DLD1 (cell line): Measurements from ENCODE around the gene ZFYVE26.
"Not testable (repeated sequence)": the region's sequence is repeated elsewhere in the genome, so short reads cannot be mapped to it uniquely, and the experiment has no call there.

Experiments used
- in situ Hi-C: cut with HindIII; loops from 2 replicates; pipeline ENCODE4 v1.10.0; 2017; ENCODE audit warnings: low sequenced_read_pairs

Gene ZFYVE26

GRCh38 chr14:67759916-67760315 is 56.5 kb downstream of the ZFYVE26 start:
- in situ Hi-C loops = no loop called here

GRCh38 chr14:67757175-67757574 is 59.2 kb downstream of the ZFYVE26 start:
- in situ Hi-C loops = no loop called here

- in situ Hi-C loops = no loop called here
Measured at GRCh38 chr14:67756496-67756895, 59.9 kb downstream of the ZFYVE26 start.

- in situ Hi-C loops = no loop called here
Measured at GRCh38 chr14:67749341-67750084, 66.9 kb downstream of the ZFYVE26 start.

GRCh38 chr14:67748312-67748711 is 68.1 kb downstream of the ZFYVE26 start:
- in situ Hi-C loops = no loop called here

- in situ Hi-C loops = no loop called here
Measured at GRCh38 chr14:67746927-67747326, 69.5 kb downstream of the ZFYVE26 start.

GRCh38 chr14:67744046-67744445 is 72.3 kb downstream of the ZFYVE26 start:
- in situ Hi-C loops = no loop called here

GRCh38 chr14:67738740-67739504 is 77.5 kb downstream of the ZFYVE26 start:
- in situ Hi-C loops = no loop called here

- in situ Hi-C loops = no loop called here
Measured at GRCh38 chr14:67736771-67737170, 79.6 kb downstream of the ZFYVE26 start.

- in situ Hi-C loops = no loop called here
Measured at GRCh38 chr14:67735336-67736147, 80.8 kb downstream of the ZFYVE26 start.

- in situ Hi-C loops = no loop called here
Measured at GRCh38 chr14:67734675-67735074, 81.7 kb downstream of the ZFYVE26 start.

- in situ Hi-C loops = no loop called here
Measured at GRCh38 chr14:67733616-67734015, 82.8 kb downstream of the ZFYVE26 start.

GRCh38 chr14:67729072-67729885 is 87.1 kb downstream of the ZFYVE26 start:
- in situ Hi-C loops = no loop called here

GRCh38 chr14:67728258-67728657 is 88.1 kb downstream of the ZFYVE26 start:
- in situ Hi-C loops = no loop called here

- in situ Hi-C loops = no loop called here
Measured at GRCh38 chr14:67727361-67727760, 89.0 kb downstream of the ZFYVE26 start.

GRCh38 chr14:67725171-67725570 is 91.2 kb downstream of the ZFYVE26 start:
- in situ Hi-C loops = no loop called here

GRCh38 chr14:67722293-67722692 is 94.1 kb downstream of the ZFYVE26 start:
- in situ Hi-C loops = no loop called here

- in situ Hi-C loops = no loop called here
Measured at GRCh38 chr14:67721875-67722274, 94.5 kb downstream of the ZFYVE26 start.

GRCh38 chr14:67719866-67720265 is 96.5 kb downstream of the ZFYVE26 start:
- in situ Hi-C loops = no loop called here

GRCh38 chr14:67719385-67719784 is 97.0 kb downstream of the ZFYVE26 start:
- in situ Hi-C loops = not testable (repeated sequence)

GRCh38 chr14:67718265-67718664 is 98.1 kb downstream of the ZFYVE26 start:
- in situ Hi-C loops = no loop called here
